MV-4-11 (cell line): Measurements from ENCODE around the gene PARPBP.
"Not testable (repeated sequence)": the region's sequence is repeated elsewhere in the genome, so short reads cannot be mapped to it uniquely, and the experiment has no call there.

ENCODE experiments used
- DNase-seq: peaks from one replicate; lab custom pipeline; 2025; lab: John Stamatoyannopoulos, UW

The PARPBP gene, protein sequence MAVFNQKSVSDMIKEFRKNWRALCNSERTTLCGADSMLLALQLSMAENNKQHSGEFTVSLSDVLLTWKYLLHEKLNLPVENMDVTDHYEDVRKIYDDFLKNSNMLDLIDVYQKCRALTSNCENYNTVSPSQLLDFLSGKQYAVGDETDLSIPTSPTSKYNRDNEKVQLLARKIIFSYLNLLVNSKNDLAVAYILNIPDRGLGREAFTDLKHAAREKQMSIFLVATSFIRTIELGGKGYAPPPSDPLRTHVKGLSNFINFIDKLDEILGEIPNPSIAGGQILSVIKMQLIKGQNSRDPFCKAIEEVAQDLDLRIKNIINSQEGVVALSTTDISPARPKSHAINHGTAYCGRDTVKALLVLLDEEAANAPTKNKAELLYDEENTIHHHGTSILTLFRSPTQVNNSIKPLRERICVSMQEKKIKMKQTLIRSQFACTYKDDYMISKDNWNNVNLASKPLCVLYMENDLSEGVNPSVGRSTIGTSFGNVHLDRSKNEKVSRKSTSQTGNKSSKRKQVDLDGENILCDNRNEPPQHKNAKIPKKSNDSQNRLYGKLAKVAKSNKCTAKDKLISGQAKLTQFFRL

GRCh38 chr12:102119674-102120563, at the start of gene PARPBP, which contains the start of gene NUP37:
TSS of gene PARPBP (plus strand) at chr12:102120183. CDS start at chr12:102123889, 3,706 bp downstream.
TSS of gene NUP37 (minus strand) at chr12:102120114. CDS start at chr12:102118518, 1,596 bp downstream.
- DNase-seq, result peak; percentile 87

DNA sequence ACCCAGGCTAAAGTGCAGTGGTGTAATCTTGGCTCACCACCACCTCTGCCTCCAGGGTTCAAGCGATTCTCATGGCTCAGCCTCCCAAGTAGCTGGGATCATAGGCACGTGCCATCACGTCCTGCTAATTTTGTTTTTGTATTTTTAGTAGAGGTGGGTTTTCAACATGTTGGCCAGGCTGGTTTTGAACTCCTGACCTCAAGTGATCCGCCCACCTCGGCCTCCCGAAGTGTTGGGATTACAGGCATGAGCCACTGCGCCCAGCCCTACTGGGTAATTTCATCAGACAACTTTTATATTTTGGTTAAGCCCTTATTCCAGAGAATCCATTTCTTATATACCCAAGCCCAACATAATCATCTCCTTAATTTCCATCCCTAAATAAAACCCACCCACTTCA, 47.9 kb upstream of the PARPBP start:
- not testable (repeated sequence) for DNase-seq

DNA sequence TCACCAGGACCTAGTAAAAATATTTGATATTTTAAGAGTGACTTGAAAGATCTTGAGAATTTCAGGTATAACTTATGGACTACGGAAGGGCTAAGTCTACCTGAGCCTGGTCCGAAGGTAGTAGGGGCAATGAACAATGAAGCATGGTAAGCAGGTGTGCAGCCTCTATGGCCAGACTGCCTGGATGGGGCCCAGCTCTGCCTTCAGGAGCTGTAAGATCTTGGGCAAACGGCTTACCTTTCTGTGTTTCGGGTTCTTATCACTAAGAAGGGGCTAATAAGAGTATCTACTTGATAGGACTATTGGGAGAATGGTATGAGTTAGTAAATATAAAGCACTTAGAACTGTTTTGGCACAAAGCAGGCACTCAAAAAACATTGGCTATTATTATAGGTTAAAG, 39.1 kb upstream of the PARPBP start:
- DNase-seq, result no peak

DNA sequence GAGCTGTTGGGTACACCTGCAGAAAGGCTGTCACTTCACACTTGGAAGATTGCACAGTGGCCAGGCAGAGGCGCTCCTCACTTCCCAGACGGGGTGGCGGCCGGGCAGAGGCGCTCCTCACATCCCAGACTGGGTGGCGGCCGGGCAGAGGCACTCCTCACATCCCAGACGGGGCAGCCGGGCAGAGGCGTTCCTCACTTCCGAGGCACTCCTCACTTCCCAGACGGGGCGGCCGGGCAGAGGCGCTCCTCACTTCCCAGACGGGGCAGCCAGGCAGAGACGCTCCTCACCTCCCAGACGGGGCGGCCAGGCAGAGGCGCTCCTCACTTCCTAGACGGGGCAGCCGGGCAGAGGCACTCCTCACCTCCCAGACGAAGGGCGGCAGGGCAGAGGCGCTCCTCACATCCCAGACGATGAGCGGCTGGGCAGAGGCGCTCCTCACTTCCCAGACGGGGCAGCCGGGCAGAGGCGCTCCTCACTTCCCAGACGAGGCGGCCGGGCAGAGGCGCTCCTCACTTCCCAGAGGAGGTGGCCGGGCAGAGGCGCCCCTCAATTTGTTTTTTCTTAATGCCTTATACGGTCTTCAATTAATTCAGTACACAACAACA, 30.7 kb upstream of the PARPBP start:
- not testable (repeated sequence) for DNase-seq

DNA sequence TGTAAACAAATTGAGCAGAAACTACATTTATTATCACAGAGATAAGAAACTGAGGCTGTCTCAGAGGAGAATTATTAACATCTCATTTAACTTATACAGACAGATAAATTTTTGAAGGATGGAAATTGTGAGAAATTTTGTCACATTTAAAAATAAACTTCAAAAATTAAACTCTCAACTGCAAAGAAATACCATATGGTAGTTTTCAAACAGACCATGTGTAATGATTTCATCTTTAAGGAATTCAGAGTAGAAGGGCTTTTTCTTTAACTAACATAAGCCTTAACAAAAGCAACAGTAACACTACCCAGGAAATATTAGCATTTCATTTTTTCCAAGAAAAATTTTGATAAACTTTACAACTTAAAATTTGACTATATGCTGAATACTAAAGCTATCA, 26.7 kb upstream of the PARPBP start:
- DNase-seq, result no peak

- DNase-seq, result peak; percentile 36
These were observed 24.2 kb upstream of the PARPBP start for GRCh38 chr12:102095677-102096263.

- DNase-seq, result no peak
These were observed 23.1 kb upstream of the PARPBP start for GRCh38 chr12:102096855-102097254.

DNA sequence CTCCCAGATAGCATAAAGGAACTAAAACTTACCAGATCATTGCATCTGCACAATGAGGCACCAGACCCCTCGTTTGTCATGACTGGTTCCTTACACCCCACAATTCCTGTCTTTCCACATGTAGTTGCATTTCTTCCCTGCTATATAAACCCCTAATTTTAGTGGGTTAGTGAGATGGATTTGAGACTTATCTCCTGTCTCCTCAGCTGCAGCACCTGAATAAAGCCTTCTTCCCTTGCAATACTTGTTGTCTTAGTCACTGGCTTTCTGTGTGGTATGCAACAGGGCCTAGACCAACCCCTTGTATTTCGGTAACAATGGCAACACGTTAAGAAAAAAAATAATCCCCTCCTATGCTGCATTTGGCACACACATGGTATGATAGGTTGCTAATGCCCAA, 13.1 kb upstream of the PARPBP start:
- DNase-seq, result no peak

GRCh38 chr12:102107970-102108369, 12.0 kb upstream of the PARPBP start:
- no peak for DNase-seq

GRCh38 chr12:102110782-102111181, 9.2 kb upstream of the PARPBP start:
- no peak for DNase-seq

- no peak for DNase-seq
These were observed 5.8 kb upstream of the PARPBP start for GRCh38 chr12:102114212-102114611.

GRCh38 chr12:102116392-102116791, 3.6 kb upstream of the PARPBP start:
- DNase-seq, result peak; percentile 29

DNA sequence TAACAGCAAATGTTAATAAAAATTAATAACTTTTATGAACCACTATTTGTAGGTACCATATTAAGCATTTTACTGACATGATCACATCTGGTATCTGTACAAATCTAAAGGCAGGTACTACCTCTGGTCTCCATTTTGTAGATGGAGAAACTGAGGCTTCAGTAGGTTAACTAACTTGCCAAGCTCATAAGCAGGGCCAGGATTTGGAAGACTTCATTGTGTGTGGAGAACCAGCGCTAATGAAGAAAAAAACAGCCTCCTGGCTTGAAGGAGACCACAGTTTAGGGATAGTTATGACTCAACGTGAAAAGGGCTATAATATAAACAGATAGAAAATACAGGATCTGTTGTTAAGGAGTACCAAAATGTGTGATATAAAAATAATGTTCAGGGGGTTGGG, 1.1 kb upstream of the PARPBP start:
- DNase-seq, result no peak

- no peak for DNase-seq
These were observed 536 bp downstream of the PARPBP start for GRCh38 chr12:102120564-102120873.

GRCh38 chr12:102120886-102121285, 903 bp downstream of the PARPBP start:
- DNase-seq, result peak; percentile 22

DNA sequence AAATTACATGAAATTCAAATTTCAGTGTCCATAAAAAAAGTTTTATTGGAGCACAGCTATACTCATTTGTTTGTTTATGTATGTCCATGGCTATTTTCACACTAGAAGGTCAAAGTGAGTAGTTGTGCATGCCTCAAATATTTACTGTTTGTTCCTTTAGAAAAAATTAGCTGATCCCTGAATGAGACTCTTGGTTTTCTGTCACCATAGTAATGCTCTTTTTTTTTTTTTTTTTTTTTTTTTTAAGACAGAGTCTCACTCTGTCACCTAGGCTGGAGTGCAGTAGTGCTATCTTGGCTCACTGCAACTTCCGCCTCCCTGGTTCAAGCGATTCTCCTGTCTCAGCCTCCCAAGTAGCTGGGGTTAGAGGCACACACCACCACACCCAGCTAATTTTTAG, 1.3 kb downstream of the PARPBP start:
- not testable (repeated sequence) for DNase-seq

DNA sequence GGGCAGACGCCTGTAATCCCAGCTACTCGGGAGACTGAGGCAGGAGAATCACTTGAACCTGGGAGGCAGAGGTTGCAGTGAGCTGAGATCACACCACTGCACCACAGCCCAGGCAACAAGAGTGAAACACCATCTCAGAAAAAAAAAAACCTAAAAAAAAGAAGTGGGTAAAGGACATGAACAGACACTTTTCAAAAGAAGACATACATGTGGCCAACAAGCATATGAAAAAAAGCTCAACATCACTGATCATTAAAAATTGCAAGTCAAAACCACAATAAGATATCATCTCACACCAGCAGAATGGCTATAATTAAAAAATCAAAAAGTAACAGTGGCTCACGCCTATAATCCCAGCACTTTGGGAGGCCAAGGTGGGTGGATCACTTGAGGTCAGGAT, 10.7 kb downstream of the PARPBP start:
- DNase-seq, result not testable (repeated sequence)

DNA sequence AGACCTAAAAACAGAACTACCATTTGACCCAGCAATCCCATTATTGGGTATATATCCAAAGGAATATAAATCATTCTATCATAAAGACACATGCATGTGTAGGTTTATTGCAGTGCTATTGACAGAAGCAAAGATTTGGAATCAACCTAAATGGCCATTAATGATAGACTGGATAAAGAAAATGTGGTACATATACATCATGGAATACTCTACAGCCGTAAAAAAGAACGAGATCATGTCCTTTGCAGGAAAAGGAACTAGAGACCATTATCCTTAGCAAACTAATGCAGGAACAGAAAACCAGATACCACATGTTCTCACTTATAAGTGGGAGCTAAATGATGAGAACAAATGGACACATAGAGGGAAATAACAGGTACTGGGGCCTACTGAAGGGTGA, 11.5 kb downstream of the PARPBP start:
- DNase-seq, result not testable (repeated sequence)

- not testable (repeated sequence) for DNase-seq
These were observed 17.6 kb downstream of the PARPBP start for GRCh38 chr12:102137619-102138018.

DNA sequence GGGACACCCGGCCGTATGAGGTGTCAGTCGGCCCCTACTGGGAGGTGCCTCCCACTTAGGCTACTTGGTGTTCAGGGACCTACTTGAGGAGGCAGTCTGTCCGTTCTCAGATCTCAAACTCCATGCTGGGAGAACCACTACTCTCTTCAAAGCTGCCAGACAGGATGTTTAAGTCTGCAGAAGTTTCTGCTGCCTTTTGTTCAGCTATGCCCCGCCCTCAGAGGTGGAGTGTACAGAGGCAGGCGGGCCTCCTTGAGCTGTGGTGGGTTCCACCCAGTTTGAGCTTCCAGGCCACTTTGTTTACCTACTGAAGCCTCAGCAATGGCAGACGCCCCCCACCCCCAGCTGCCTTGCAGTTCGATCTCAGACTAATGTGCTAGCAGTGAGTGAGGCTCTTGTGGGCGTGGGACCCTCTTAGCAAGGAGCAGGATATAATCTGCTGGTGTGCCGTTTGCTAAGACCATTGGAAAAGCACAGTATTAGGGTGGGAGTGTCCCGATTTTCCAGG, 22.9 kb downstream of the PARPBP start:
- DNase-seq, result not testable (repeated sequence)

DNA sequence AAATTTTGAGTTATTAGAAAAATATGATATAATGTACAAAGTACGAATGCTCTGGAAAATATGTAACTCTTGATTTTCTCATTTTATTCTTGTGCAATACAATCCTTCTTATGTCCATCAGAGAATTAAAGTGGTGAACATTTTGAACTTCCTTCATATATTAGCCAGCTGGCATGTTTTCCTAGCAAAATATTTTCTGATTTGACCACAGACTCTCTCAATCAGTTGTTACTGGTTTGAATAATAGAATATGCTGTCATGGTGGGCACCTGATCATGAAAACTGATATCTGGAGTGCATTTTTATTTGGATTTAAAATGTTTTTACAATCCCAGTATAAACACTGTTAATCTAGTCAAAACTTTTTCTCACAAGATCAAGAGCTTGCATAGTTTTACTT, 24.2 kb downstream of the PARPBP start:
- no peak for DNase-seq
